Ovary (tissue), 9 donors: ENCODE results near the gene NUSAP1. TPM values are rescaled to one million over a fixed set of nuclear protein-coding genes. Genes with fewer than 3 reads are reported as not detected.
"Not testable (repeated sequence)": the region's sequence is repeated elsewhere in the genome, so short reads cannot be mapped to it uniquely, and the experiment has no call there.

ENCODE experiments used
- DNase-seq, 5 donors: peaks; one replicate each; pipeline ENCODE4 v3.0.0-alpha.2; 2019 to 2020
- H3K27ac ChIP-seq, 2 donors: fragments of 200-600 bp; one replicate each; pipeline versions ENCODE4 v1.5.1 to v1.8.0; 2019 to 2022
- H3K27me3 ChIP-seq: fragments of 200-600 bp; one replicate; pipeline ENCODE4 v1.8.0; 2022
- H3K36me3 ChIP-seq: fragments of 200-600 bp; sonication (generic); one replicate; pipeline ENCODE4 v1.5.1; 2019
- H3K4me1 ChIP-seq: one replicate; pipeline ENCODE4 v1.8.1; 2013; ENCODE audit warnings: mild to moderate bottlenecking, moderate library complexity; ENCODE audit not compliant: insufficient read depth
- H3K4me3 ChIP-seq: fragments of 200-600 bp; sonication (generic); one replicate; pipeline ENCODE4 v1.5.1; 2017
- H3K9me3 ChIP-seq, 2 donors: fragments of 200-600 bp in 1 of 2; sonication (generic) in 1 of 2; one replicate each; pipeline versions ENCODE4 v1.5.1 to v1.8.1; 2013 to 2019; ENCODE audit warnings: mild to moderate bottlenecking in 1 of 2, moderate library complexity in 1 of 2
- CTCF ChIP-seq, 3 donors: fragments of 450-650 bp in 2 of 3; fragments of 200-600 bp in 1 of 3; IDR thresholded peaks; one replicate each; pipeline versions ENCODE4 v1.5.1 to v1.8.0; 2016 to 2022; ENCODE audit warnings: antibody characterized with exemption in 3 of 3, mild to moderate bottlenecking in 1 of 3
- EP300 ChIP-seq: sonication (generic); formaldehyde crosslinking; IDR thresholded peaks from one replicate; pipeline ENCODE4 v1.6.1; 2017; ENCODE audit warnings: antibody characterized with exemption
- POLR2A ChIP-seq: fragments of 450-650 bp; IDR thresholded peaks from one replicate; pipeline ENCODE4 v1.6.1; 2017; ENCODE audit warnings: antibody characterized with exemption, mild to moderate bottlenecking, moderate library complexity
- WGBS, 3 donors: extraction: QIAGEN DNeasy Blood & Tissue Kit in 1 of 3; methylation state at CpG; one replicate each; pipeline versions ENCODE4 v1.1.5 to v1.1.7; 2013 to 2017; 5-methylcytosine and 5-hydroxymethylcytosine counted together
- intact Hi-C, 4 donors: fragments of 100-400 bp; cut with DNase I; formaldehyde crosslinking; loops; one replicate each; pipeline versions ENCODE4 v1.11.0 to v1.15.1; 2022 to 2023
- polyA plus RNA-seq, 2 donors: library from polyadenylated mRNA; stranded (reverse); fragments of 200-250 nt in 1 of 2; fragments of 350-450 nt in 1 of 2; fragmentation: Illumina TruSeq in 1 of 2; extraction: RNeasy Lipid Tissue Mini Kit (QIAGEN cat#74804) in 1 of 2; gene quantifications; one replicate each; pipeline ENCODE4 v1.2.3, GENCODE V29; 2013 to 2014
- total RNA-seq, 7 donors: library from RNA; depleted of rRNA in 2 of 7; stranded (reverse); fragments of >200 nt in 2 of 7; fragmentation: NEBNext Ultra II Directional in 3 of 7; extraction: Animal tissue kit (Norgen Biotek cat#: 25700) in 3 of 7; gene quantifications; one replicate each; pipeline versions ENCODE4 v1.1.0 to v1.2.4, GENCODE V29; 2016 to 2023
- donor health status: DM: no; HTN: no; CAD: no; lungs with moderate emphysema.
- donor health status: DM: no; HTN: no; CAD: no.
- donor health status: Bipolar disorder and iron deficiency.
- donor health status: DM: yes; HTN: yes; CAD: no.
- donor health status: DM: no; HTN: no; CAD: no.
- donor health status: DM: yes; HTN: yes; CAD: no.

The NUSAP1 gene
- total and polyA plus RNA-seq, 9 donors: 2.2 to 14.8 (median 5.8) TPM

GRCh38 chr15:41307679-41308078 lies 25.0 kb upstream of the NUSAP1 start:
- TF ChIP-seq EP300 (no peak), CTCF (IDR thresholded peaks at IDR 0.05) (no peak), POLR2A (no peak)
- H3K4me3 ChIP-seq: no peak overlapping the region
- no peaks in the 10 kb centered on the region for H3K36me3 ChIP-seq
- WGBS, 3 donors: 92 to 97% (median 94%) methylated on average over 5 of the region's 5 CpGs
- intact Hi-C loops: no loop called here
- no peaks in the 10 kb centered on the region for H3K4me1 ChIP-seq
- no peak overlapping the region for H3K27ac ChIP-seq
- DNase-seq: no peak
- H3K27me3 ChIP-seq: no peaks in the 10 kb centered on the region
- H3K9me3 ChIP-seq: no peaks in the 10 kb centered on the region

GRCh38 chr15:41309226-41309905 lies 23.3 kb upstream of the NUSAP1 start:
- Histone ChIP-seq H3K27me3 (no peaks in the 10 kb centered on the region), H3K9me3 (no peaks in the 10 kb centered on the region), H3K27ac (no peak overlapping the region), H3K4me1 (no peaks in the 10 kb centered on the region), H3K36me3 (no peaks in the 10 kb centered on the region), H3K4me3 (no peak overlapping the region)
- whole genome bisulfite sequencing, 3 donors: 93 to 98% (median 94%) methylated on average over 2 of the region's 2 CpGs
- DNase-seq: no peak
- intact Hi-C loops: no loop called here
- TF ChIP-seq CTCF (IDR thresholded peaks at IDR 0.05): no peak
- no peak for TF ChIP-seq POLR2A
- TF ChIP-seq EP300: no peak

DNA sequence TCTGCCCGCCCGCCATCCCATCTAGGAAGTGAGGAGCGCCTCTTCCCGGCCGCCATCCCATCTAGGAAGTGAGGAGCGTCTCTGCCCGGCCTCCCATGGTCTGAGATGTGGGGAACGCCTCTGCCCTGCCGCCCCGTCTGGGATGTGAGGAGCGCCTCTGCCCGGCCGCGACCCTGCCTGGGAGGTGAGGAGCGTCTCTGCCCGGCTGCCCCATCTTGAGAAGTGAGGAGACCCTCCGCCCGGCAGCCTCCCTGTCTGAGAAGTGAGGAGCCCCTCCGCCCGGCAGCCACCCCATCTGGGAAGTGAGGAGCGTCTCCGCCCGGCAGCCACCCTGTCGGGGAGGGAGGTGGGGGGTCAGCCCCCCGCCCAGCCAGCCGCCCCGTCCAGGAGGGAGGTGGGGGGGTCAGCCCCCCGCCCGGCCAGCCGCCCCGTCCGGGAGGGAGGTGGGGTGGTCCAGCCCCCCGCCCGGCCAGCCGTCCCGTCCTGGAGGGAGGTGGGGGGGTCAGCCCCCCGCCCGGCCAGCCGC lies 11.8 kb upstream of the NUSAP1 start:
- H3K9me3 ChIP-seq, H3K27me3 ChIP-seq, H3K27ac ChIP-seq, intact Hi-C loops, DNase-seq, H3K36me3 ChIP-seq, H3K4me3 ChIP-seq, H3K4me1 ChIP-seq: not testable (repeated sequence)
- WGBS, 3 donors: 97 to 98% (median 98%) methylated on average over 19 to 37 of the region's 39 CpGs

DNA sequence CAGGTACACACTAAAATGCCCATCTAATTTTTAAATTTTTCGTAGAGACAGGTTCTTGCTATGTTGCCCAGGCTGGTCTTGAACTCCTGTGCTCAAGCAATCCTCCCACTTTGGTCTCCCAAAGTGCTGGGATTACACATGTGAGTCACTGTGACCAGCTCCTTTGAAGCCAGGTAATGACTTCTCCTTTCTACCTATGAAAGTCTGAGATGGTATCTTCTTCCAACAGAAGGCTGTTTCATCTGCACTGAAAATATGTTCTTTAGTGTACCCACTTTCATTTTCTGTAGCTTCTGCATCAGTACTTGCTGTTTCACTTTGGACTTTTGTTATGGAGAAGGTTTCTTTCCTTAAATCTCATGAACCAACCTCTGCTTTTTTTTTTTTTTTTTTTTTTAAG lies 9.1 kb upstream of the NUSAP1 start:
- Histone ChIP-seq H3K4me1 (no peaks in the 10 kb centered on the region), H3K36me3 (no peaks in the 10 kb centered on the region), H3K4me3 (no peak overlapping the region), H3K27me3 (no peaks in the 10 kb centered on the region), H3K9me3 (no peaks in the 10 kb centered on the region), H3K27ac (no peak overlapping the region)
- 89 to 100% (median 98%) methylated on average over 1 of the region's 1 CpG for WGBS, 3 donors
- no peak for TF ChIP-seq EP300
- TF ChIP-seq POLR2A: no peak
- no peak for TF ChIP-seq CTCF (IDR thresholded peaks at IDR 0.05)
- DNase-seq: no peak
- intact Hi-C loops: no loop called here

DNA sequence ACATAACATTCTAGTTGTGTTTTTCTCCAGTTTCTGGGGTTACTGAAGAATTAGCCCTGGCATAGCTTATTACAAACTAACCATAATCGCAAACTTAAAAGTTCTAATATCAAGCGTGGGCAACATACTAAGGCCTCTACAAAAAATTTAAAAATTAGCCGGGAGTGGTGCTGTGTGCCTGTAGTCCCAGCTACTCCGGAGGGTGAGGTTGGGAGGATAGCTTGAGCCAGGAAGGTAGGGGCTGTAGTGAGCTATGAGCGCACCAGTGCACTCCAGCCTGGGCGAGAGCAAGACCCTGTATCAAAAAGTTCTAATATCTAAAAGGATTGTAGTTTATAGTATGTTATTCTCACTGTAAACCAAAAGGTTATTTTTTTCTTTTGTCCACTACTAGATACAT lies 1.4 kb upstream of the NUSAP1 start:
- no peak for DNase-seq
- H3K9me3 ChIP-seq: no peaks in the 10 kb centered on the region
- no peak overlapping the region for H3K4me3 ChIP-seq
- H3K27ac ChIP-seq: no peak overlapping the region
- intact Hi-C loops: loop anchor here in 1 of 4 donors (5.0 kb wide), 1 partner anchor 429 kb away; no protein-coding TSS in a partner anchor
- TF ChIP-seq EP300 (no peak), POLR2A (no peak), CTCF (IDR thresholded peaks at IDR 0.05) (no peak)
- 64 to 69% (median 68%) methylated on average over 6 of the region's 6 CpGs for WGBS, 3 donors
- peaks cover 3% of the 10 kb centered on the region for H3K4me1 ChIP-seq
- H3K27me3 ChIP-seq: no peaks in the 10 kb centered on the region
- no peaks in the 10 kb centered on the region for H3K36me3 ChIP-seq
